Right lobe of liver (tissue), 4 donors: ENCODE results near the gene DLL4.

ENCODE experiments used
- CTCF ChIP-seq, 4 donors: fragments of 200-600 bp in 3 of 4; fragments of 450-650 bp in 1 of 4; IDR thresholded peaks; one replicate each; pipeline versions ENCODE4 v1.5.1 to v1.8.0; 2016 to 2022; ENCODE audit warnings: antibody characterized with exemption in 4 of 4, mild to moderate bottlenecking in 2 of 4
- POLR2A ChIP-seq: fragments of 450-650 bp; IDR thresholded peaks from one replicate; pipeline ENCODE4 v1.6.1; 2017; ENCODE audit warnings: antibody characterized with exemption, mild to moderate bottlenecking
- donor health status: DM: no; HTN: no; CAD: no.
- donor health status: DM: no; HTN: no; CAD: no.
- donor health status: DM: no; HTN: yes; CAD: no.

- TF ChIP-seq POLR2A (no peak), CTCF (IDR thresholded peaks at IDR 0.05) (no peak)
Observed at GRCh38 chr15:40982855-40983254, 53.7 kb downstream of the DLL4 start.
